HL-60 (cell line): Measurements from ENCODE around the gene STAMBP.
"Not testable (repeated sequence)": the region's sequence is repeated elsewhere in the genome, so short reads cannot be mapped to it uniquely, and the experiment has no call there.

Experiments
- CTCF ChIP-seq: IDR thresholded peaks from one replicate; pipeline ENCODE4 v1.5.1; 2011; ENCODE audit warnings: low read length, control low read depth, inconsistent platforms; ENCODE audit not compliant: insufficient read depth
- GABPA ChIP-seq: IDR thresholded peaks from 2 replicates; pipeline ENCODE4 v1.6.1; 2012; ENCODE audit warnings: low read depth
- POLR2AphosphoS5 ChIP-seq: IDR thresholded peaks from 2 replicates; pipeline ENCODE4 v1.6.1; 2012; ENCODE audit warnings: low read depth
- REST ChIP-seq: IDR thresholded peaks from 2 replicates; pipeline ENCODE4 v1.6.1; 2012; ENCODE audit warnings: low read depth; ENCODE audit not compliant: insufficient replicate concordance

GRCh38 chr2:73783883-73784282, 44.9 kb upstream of the STAMBP start, which contains the start of gene C2orf78:
- TF ChIP-seq CTCF, POLR2AphosphoS5, REST, GABPA: not testable (repeated sequence)
